PFSK-1 (cell line): ENCODE results near the gene MLC1.

Experiments used
- FOXP2 ChIP-seq: optimal IDR thresholded peaks from 2 replicates; pipeline ENCODE3; 2011; ENCODE audit warnings: borderline replicate concordance, control low read depth, inconsistent platforms; ENCODE audit not compliant: insufficient read depth; ENCODE audit errors: extremely low read length, extremely low read depth
- POLR2AphosphoS5 ChIP-seq: IDR thresholded peaks from 2 replicates; pipeline ENCODE4 v1.6.1; 2012; ENCODE audit warnings: low read depth, mild to moderate bottlenecking, control low read depth, low read length, moderate library complexity
- REST ChIP-seq, 2 experiments: IDR thresholded peaks; 2 replicates each; pipeline versions ENCODE4 v1.6.1 to v1.8.0; 2011 to 2012; ENCODE audit warnings: low read depth in 2 of 2, low read length in 2 of 2, control low read depth in 1 of 2, inconsistent platforms in 1 of 2, mild to moderate bottlenecking in 1 of 2, moderate library complexity in 1 of 2; ENCODE audit not compliant: insufficient read depth in 1 of 2
- SIN3A ChIP-seq: IDR thresholded peaks from 2 replicates; pipeline ENCODE4 v1.6.1; 2012; ENCODE audit warnings: mild to moderate bottlenecking, low read length, moderate library complexity, borderline replicate concordance; ENCODE audit not compliant: insufficient read depth
- TAF1 ChIP-seq: IDR thresholded peaks from 2 replicates; pipeline ENCODE4 v1.6.1; 2012; ENCODE audit warnings: low read length, control low read depth, borderline replicate concordance; ENCODE audit not compliant: insufficient read depth

The MLC1 gene

DNA sequence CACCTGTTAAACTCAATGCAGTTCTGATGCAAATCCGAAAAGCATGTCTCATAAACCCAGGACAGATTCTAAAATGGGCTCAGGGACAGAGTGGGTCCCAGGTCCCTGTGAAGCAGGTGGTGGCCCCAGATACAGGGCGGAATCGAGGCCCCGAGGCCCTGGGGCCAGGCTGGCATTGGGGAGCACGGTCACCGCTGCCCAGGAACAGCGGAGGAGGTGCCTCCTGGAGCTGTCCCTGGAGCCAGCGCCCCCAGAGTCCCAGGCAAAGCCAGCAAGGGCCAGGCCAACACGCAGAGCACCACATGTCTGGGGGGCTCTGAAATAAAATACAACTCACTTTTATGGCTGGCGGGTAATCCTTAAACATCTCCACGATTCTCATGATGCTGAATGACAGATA, 17.1 kb downstream of the MLC1 start:
- TF ChIP-seq FOXP2 (no peak), REST (IDR thresholded peaks at IDR 0.05; ENCODE audit: insufficient read depth in 1 of 2, low read depth in 2 of 2, low read length in 2 of 2) (no peak), TAF1 (no peak), POLR2AphosphoS5 (no peak), SIN3A (no peak)

- TF ChIP-seq POLR2AphosphoS5, result no peak
- TF ChIP-seq SIN3A, result no peak
- TF ChIP-seq REST (IDR thresholded peaks at IDR 0.05; ENCODE audit: insufficient read depth in 1 of 2, low read depth in 2 of 2, low read length in 2 of 2), result no peak
- TF ChIP-seq TAF1, result no peak
- no peak for TF ChIP-seq FOXP2
Observed at GRCh38 chr22:50067244-50067643, 18.0 kb downstream of the MLC1 start.

GRCh38 chr22:50064453-50064852, 20.8 kb downstream of the MLC1 start:
- no peak for TF ChIP-seq TAF1
- no peak for TF ChIP-seq FOXP2
- TF ChIP-seq SIN3A, result no peak
- no peak for TF ChIP-seq POLR2AphosphoS5
- no peak for TF ChIP-seq REST (IDR thresholded peaks at IDR 0.05; ENCODE audit: insufficient read depth in 1 of 2, low read depth in 2 of 2, low read length in 2 of 2)

- no peak for TF ChIP-seq TAF1
- TF ChIP-seq REST (IDR thresholded peaks at IDR 0.05; ENCODE audit: insufficient read depth in 1 of 2, low read depth in 2 of 2, low read length in 2 of 2), result no peak
- no peak for TF ChIP-seq POLR2AphosphoS5
- TF ChIP-seq SIN3A, result no peak
- TF ChIP-seq FOXP2, result no peak
Observed at GRCh38 chr22:50063589-50064393, 21.4 kb downstream of the MLC1 start.
